G401.6 (cell line): ENCODE data around the gene TUBA8.
"Not testable (repeated sequence)": the region's sequence is repeated elsewhere in the genome, so short reads cannot be mapped to it uniquely, and the experiment has no call there.

Experiments used
- FAIRE-seq: peaks from 2 replicates; lab custom pipeline; 2012; peaks lifted over from hg19 to GRCh38; lab: Jason Lieb, UNC

The TUBA8 gene

DNA sequence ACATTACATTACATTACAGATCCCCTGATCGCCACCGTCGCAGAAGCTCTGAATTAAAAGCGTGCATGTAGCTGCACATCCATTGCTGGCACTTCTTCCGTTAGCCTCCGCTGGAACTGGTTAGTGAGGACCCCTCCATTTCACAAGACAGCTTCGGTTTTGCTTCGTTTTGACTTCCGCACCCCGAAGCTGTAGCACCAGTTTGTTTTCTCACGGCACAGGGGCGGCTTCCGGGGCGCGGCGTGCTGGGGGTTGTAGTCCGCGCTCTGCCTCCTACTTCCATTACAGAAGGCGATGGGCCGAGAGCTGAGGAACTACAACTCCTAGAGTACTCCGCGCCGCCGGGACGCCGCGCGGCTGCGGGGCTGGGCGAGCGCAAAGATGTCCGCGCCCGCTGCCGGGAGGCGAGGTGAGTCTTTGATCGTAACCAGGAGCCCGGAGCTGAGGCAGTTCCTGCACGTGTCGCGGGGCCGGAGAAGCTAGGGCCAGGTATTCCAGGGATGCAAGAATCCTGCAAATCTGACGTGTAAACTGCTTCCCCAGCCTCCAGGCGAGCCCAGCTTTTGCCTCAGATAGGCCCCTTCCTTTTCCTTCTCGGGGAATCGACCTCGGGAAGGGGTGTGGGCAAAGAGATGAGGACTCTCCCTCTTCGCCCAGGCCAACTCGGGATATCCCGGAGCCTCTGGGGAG lies 32.8 kb upstream of the TUBA8 start, which contains the start of gene PEX26:
Gene PEX26 (plus strand): TSS at position 352 of the 690 bp plus-strand sequence. CDS start 387 bp downstream, outside the sequence.
- peak; percentile 91 for FAIRE-seq

DNA sequence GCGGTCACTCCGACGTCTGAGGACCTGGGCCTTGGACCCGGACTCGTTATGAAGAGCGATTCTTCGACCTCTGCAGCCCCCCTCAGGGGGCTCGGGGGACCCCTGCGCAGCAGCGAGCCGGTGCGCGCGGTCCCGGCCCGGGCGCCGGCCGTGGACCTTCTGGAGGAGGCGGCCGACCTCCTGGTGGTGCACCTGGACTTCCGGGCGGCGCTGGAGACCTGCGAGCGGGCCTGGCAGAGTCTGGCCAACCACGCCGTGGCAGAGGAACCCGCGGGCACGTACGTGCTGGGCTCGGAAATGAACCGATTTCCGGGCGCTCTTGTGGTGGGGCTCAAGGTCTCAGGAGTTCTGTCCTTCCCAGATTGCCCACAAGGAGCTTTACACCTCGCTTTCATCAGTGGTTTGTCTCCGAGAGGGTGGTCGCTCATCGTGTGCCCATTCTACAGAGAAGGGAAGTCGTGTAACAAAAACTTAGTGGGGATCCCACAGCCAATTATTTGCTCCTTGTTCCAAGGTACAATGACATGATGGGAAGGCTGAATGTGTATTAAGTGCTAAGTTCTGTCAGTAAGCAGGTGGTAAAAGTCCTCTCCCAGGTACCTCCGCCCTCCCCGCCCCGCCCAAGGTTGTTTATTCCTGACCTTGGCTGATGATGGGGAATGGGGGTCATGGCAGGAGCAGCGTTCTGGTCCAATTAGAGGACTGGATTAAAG lies 32.1 kb upstream of the TUBA8 start:
- no peak for FAIRE-seq

DNA sequence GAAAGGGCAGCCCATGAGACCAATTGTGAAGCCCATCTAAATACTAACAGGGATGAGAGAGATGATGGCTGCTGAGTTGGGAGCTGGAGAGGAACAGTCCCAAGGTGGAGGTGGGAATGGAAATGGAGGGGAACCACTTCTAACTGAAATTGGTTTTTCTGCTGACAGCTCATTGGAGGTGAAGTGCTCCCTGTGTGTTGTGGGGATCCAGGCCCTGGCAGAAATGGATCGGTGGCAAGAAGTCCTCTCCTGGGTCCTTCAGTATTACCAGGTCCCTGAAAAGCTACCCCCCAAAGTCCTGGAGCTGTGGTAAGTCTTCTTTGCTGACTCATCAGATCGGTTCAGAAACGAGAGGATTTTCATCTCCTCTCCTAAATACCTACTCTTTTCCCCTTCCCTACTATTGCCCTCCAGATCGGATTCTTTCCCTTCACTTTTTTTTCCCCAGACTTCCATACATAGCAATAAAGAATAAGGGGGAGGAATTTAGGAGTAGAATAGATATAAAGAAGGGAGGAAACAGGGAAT lies 30.8 kb upstream of the TUBA8 start:
- no peak for FAIRE-seq

DNA sequence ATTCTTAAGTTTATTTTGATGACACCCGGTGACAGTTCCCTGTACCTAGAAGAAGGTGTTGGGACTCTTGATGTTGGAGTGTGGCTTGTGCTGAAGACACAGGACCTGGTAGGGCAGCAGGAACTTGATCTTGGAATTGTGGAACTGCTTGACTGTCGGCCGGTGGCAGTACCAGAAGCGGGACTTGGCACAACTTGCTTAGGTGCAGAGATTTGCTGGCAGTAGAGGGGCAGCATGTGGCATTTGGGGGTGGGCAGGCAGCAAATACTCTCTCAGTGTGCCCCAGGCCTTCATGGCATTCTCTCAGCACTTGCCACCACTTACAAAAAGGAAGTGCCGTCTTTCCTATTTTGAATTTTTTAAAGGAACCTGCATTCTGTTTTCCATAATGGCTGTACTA lies 29.2 kb upstream of the TUBA8 start:
- no peak for FAIRE-seq

DNA sequence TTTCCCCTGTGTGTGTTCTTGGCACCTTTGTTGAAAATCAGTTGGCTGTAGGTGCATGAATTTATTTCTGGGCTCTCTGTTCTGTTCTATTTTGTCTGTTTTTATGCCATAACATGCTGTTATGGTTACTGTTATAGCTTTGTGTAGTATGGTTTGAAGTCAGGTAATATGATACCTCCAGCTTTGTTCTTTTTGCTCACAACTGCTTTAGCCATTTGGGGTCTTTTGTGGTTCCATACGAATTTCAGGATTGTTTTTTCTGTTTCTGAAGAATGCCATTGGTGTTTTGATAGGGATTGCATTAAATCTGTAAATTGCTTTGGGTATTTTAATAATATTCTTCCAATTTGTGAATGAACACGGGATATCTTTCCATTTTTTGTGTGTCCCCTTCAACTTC lies 28.1 kb upstream of the TUBA8 start:
- no peak for FAIRE-seq

DNA sequence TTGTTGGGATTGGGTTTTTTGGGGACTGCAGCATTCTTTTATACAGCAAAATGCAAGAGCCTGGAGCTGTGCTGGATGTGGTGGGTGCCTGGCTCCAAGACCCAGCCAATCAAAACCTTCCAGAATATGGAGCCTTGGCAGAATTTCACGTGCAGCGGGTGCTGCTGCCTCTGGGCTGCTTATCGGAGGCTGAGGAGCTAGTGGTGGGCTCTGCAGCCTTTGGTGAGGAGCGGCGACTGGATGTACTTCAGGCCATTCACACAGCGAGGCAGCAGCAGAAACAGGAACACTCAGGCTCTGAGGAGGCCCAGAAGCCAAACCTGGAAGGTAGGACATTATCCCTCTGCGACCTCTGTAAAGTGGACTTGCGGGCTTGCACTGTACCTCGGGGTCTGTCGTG lies 27.2 kb upstream of the TUBA8 start:
- FAIRE-seq: no peak

DNA sequence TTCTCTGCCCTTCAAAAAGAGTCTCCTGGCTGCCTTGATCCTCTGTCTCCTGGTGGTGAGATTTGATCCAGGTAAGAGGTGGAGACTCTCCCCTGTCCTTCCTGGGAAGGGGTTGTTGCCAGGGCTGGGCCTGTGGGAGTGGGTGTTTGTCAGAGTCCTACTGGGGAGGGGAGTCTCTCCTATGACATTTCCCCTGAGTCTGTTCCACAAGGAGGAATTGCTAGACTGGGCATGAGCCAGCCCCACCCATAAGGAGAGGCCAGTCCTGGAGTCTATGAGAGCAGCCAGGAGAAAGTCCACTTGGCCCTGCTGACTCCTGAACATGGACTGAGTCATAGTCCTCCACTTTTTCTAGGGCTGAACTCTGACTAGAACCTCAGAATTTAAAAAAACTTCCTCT lies 25.4 kb upstream of the TUBA8 start:
- FAIRE-seq: no peak

DNA sequence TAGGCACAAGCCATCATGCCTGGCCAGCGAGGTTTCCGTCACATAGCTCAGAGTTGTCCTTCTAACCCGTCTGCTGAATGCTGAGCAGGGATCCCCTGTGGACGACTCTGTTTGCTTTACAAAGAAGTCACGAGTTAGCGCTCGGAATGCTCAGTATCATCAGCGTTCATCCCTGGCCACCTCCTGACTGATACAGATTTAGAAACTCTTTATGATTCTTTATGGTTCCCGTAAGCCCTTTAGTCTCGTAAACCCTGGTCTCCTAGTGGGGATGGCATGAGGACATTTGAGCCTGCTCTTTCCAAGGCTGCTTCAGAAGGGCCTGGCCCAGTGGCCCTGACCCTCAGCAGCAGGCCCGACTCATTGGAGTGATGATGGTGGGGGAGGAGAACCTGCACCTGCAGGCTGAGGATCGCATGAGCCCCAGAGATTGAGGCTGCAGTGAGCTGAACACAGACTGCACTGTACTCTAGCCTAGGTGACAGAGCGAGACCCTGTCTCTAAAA lies 23.2 kb upstream of the TUBA8 start:
- FAIRE-seq: no peak

DNA sequence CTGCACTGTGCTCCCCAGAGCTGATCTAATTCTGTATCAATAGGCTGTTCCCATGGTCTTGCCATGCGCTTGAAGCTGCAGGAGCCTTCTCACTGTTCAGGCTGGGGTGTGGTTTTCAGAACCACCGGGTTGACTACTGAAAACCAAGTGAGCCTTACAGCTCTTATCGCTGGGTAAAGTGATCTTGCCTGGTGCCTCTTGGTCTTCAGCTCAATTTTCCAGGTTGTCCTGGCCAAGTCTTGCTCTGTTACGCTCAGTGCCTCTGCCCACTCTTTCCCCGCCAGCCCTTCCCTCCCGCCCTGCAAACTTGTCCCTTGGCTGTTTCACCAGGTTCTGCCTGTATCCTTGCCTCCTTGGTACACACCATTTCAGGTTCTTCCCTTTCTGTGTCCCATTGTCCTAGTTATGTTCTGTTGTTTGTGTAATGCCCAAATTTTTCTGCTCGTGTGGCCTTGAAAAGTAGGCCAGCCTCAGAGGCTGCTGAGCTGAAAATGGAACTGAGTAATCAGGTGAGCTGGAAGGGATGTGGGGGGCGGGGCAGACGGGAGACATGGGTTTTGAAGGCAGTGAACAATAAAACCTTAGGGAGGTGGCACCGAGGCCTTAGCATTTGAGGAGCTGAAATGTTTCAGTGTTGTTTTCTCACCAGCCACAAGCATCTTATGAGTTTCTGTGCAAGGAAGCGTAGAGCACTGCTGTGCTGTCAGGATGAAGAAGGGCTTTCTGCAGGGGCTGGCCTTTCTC lies 21.6 kb upstream of the TUBA8 start:
- no peak for FAIRE-seq

DNA sequence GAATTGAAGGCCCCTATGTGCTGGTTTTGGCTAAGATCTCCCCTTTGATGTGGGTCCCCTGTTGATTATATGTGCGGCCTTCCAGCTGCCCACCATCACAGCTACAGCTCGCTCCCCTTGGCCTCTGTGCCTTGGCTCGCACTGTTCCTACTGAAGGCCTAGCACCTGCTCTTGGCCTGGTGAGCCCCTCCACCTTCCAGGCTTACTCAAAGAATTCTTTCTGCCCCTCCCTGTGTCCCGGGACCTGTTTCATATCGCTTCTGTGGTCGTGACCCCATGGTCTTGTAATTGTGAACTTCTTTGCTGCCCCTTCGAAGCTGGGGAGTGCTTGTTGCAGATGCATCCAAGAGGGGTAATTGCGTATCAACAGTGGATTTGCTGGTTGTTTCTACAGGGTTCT lies 20.3 kb upstream of the TUBA8 start:
- FAIRE-seq: no peak

DNA sequence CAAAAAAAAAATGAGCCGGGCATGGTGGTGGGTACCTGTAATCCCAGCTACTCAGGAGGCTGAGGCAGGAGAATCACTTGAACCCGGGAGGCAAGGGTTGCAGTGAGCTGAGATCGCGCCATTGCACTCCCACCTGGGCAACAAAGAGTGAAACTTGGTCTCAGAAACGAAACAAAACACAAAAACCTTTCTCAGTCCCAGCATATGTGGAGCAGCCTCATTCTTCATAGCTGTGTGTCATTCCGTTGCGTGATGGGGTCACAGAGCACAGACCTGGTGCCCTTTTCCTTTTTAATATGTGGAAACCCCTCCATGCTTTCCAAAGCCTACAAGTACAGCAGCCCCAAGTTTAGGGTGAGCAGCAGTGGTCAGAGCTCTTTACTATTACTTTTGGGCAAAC lies 19.1 kb upstream of the TUBA8 start:
- FAIRE-seq: no peak

DNA sequence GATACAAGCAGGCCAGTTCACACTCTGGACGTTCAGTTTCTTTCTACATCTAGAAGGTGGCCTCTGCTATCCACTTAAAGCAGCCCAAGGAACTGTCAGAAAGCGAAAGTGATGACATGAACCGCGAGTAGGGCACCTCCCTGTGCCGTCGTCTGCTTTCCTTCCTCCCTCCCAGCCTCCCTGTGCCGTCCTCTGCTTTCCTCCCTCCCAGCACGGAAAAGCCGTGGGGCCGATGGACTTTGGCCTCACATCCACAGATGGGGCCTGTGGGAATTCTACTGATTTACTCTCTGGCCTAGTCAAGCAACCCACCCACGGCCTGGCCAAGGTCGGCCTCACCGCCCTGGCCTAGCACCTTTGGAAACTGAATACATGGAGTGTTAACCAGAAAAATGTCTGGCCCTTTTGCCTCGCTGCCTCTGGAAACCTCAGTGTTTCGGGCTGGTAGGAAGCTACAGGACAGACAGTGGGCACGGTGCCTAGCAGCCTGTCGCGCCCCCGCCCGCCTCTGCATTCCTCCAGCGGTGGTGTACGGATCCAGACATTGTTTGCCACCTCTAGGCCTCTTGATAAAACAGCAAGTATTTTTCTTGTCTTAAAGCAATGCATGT lies 18.6 kb upstream of the TUBA8 start:
- FAIRE-seq: no peak

DNA sequence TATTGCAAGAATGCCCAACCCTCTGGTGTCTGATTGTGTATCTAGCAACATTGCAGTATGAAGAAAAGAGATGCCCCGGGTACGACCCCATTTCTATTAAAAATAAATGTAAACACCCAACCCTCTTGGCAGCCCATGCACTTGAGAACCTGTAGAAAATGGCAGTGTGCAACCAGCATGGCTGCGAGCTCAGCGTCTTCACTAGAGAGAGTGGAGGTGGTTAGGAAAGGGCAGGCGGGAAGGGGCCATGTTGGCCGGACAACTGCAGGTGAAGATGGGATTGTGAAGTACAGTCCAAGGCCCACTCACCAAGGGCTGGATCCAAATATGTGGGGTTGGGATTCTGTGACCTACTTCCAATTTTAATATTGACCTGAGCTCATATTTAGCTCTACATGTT lies 16.9 kb upstream of the TUBA8 start:
- no peak for FAIRE-seq

DNA sequence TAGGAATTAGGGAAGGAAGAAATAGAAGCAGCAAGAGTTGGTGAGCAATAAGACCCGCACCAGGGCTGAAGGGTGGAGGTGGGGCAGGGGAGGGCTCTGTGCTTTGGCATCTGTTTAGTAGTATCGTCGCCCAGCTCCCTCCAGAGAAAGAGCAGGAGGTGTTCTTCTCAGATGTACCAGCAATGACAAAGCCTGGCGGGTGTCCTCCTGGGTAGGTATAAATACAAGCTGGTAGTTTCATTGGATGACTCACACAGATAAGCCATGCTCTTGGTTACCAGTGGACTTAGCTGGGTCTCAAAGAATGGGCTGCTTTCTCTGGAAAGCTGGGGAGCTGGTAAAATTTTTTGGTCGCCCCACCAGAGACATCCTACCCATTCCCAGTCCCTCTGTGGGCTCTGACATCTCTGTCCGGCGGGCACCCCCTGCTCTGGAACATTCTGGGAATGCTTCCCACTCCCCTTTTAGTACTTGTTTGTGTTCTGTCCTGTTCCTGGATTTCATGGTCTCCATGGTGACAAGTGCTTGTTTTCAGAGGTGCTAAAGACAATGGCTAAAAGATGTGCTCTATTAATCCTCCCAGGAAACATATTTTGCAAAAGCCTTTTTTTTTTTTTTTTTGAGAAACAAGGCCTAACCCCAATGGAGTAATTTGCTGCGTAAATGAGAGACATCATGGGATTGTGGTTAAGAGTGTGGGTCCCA lies 15.4 kb upstream of the TUBA8 start:
- FAIRE-seq: no peak

DNA sequence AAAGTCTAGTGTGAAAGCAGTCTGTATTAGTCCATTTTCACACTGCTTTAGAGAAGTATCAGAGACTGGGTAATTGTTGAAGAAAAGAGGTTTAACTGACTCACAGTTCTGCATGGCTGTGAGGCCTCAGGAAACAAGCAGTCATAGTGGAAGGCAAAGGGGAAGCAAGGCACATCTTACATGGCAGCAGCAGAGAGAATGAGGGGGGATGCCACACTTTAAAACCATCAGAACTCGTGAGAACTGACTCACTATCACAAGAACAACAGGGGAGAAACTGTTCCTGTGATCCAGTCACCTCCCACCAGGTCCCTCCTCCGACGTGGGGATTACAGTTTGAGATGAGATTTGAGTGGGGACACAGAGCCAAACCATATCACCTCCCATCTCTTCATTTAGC lies 13.8 kb upstream of the TUBA8 start:
- no peak for FAIRE-seq

DNA sequence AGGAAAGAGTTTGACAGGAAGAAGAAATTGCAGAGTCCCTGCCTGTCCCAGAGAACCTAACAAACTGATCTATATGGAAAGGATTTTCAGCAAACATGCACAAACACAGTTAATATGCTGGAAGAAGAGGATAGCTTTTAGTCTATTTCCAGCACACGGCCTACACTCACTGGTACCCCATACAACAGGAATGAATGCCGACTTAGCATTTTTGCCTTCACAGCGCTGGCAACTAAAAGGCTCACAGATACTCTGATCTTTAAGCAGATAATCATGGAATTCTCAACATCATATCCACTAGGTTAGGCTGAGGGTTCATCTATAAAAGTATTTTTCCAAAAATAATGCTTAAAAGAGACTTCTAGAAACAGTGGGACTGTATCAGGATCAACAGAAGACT lies 9.8 kb upstream of the TUBA8 start:
- FAIRE-seq: no peak

DNA sequence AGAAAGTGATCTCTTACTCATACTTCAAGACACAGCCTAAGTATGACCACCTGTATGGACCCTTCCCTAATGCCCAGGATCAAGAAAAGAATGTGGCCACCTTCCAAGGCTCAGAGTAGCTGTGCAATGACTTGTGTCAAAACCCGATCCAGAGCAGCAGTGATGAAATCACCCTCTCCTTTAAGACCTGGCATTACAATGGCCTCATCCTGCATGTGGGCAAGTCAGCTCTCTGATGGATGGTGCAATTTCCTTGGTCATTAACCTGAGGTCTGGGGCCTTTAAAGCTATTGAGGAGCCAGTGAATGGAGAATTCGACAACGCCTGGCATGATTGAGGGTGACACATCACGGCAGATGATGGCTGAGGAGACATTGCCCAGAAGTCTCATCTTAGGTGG lies 9.1 kb upstream of the TUBA8 start:
- FAIRE-seq: no peak

DNA sequence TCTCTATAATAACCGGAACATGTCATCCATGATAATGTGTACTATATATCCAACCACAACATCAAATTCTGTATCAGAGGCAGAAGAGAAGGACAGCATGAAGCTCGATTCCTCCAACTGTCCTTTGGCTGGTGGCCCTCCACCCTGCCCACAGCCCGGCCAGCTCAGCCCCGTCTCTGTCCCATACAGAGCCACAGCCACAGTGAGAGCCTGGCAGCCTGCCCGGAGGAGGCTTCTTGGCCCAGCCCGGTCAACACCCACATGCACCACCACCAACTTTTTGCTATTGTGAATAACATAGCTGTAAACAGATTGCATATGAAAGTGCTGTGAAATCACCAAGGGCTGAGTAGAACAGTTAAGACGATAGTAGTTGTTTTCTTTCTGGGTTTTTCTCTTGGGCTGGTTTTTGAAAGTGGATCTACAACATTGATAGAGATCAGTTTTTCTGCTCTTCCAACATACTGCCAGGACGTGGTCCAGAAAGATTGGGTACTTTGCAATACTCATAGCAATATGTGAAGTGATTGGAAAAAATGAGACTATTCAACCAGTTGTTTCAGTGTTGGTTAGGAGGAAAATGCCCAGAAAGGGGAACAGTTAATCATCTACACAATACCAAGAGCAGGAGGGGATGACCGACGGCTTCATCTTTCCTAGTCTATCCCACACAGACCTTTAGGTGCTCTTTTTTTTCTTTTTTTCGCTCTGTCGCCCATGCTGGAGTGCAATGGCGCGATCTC lies 6.9 kb upstream of the TUBA8 start:
- FAIRE-seq: no peak

DNA sequence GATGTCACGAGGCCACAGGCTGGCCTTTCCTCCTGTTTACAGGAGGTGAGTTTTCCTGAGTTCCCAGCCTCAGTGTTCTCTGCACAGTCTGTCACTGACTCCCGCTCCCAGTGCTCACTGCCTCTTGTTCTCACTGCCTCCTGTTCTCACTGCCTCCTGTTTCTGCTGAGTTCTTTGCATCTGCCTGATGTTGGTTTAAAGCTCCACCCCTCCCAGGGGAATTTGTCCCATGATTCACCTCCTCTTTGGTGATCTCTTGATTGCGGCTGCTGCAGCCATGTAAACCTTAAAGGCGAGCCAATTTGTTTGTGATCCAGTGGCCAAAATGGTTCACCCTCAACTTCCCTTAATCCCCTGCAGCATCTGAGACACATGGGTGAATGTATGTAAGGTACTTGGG lies 6.0 kb upstream of the TUBA8 start:
- FAIRE-seq: no peak

DNA sequence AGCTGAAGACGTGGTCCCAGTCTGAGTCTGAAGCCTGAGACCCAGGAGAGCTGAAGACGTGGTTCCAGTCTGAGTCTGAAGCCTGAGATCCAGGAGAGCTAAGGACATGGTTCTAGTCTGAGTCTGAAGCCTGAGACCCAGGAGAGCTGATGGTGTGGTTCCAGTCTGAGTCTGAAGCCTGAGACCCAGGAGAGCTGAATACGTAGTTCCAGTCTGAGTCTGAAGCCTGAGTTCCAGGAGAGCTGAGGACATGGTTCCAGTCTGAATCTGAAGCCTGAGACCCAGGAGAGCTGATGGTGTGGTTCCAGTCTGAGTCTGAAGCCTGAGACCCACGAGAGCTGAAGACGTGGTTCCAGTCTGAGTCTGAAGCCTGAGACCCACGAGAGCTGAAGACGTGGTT lies 4.6 kb upstream of the TUBA8 start:
- not testable (repeated sequence) for FAIRE-seq
